Heart left ventricle (tissue), 16 donors: ENCODE data around the gene MTSS2. TPM values are rescaled to one million over a fixed set of nuclear protein-coding genes. Genes with fewer than 3 reads are reported as not detected.
"Not testable (repeated sequence)": the region's sequence is repeated elsewhere in the genome, so short reads cannot be mapped to it uniquely, and the experiment has no call there.

Source experiments
- ATAC-seq, 4 donors: fragments of 200-7000 bp; cut with Tn5 transposase; one replicate each; pipeline ENCODE4 v1.9.1; 2020 to 2022; ENCODE audit warnings: moderate library complexity in 4 of 4, mild to moderate bottlenecking in 3 of 4, moderate number of reproducible peaks in 1 of 4
- DNase-seq, 5 donors: peaks; one replicate each; pipeline ENCODE4 v3.0.0-alpha.2; 2020
- H3K27ac ChIP-seq, 12 donors: fragments of 200-600 bp; sonication (generic) in 4 of 12; one replicate each; pipeline versions ENCODE4 v1.5.0 to v1.8.0; 2016 to 2022; ENCODE audit warnings: mild to moderate bottlenecking in 2 of 12
- H3K27me3 ChIP-seq, 9 donors: fragments of 200-600 bp; sonication (generic) in 2 of 9; one replicate each; pipeline versions ENCODE4 v1.5.1 to v1.8.0; 2016 to 2022; ENCODE audit warnings: mild to moderate bottlenecking in 3 of 9
- H3K36me3 ChIP-seq, 9 donors: fragments of 200-600 bp; sonication (generic) in 2 of 9; one replicate each; pipeline versions ENCODE4 v1.5.0 to v1.8.0; 2018 to 2022; ENCODE audit warnings: mild to moderate bottlenecking in 2 of 9
- H3K4me1 ChIP-seq, 12 donors: fragments of 200-600 bp; sonication (generic) in 4 of 12; one replicate each; pipeline versions ENCODE4 v1.5.0 to v1.8.0; 2016 to 2022; ENCODE audit warnings: mild to moderate bottlenecking in 3 of 12
- H3K4me3 ChIP-seq, 12 donors: fragments of 200-600 bp; sonication (generic) in 4 of 12; one replicate each; pipeline versions ENCODE4 v1.5.0 to v1.8.0; 2017 to 2022; ENCODE audit warnings: mild to moderate bottlenecking in 9 of 12, moderate library complexity in 4 of 12
- H3K9me3 ChIP-seq, 12 donors: fragments of 200-600 bp; sonication (generic) in 4 of 12; one replicate each; pipeline versions ENCODE4 v1.5.0 to v1.8.0; 2016 to 2022; ENCODE audit warnings: mild to moderate bottlenecking in 1 of 12
- CTCF ChIP-seq, 12 donors: fragments of 200-600 bp; sonication (generic) in 4 of 12; IDR thresholded peaks; one replicate each; pipeline versions ENCODE4 v1.5.0 to v1.8.0; 2018 to 2022; ENCODE audit warnings: antibody characterized with exemption in 12 of 12, mild to moderate bottlenecking in 5 of 12
- POLR2A ChIP-seq, 2 donors: fragments of 450-650 bp; IDR thresholded peaks; one replicate each; pipeline ENCODE4 v1.6.1; 2017; ENCODE audit warnings: antibody characterized with exemption in 2 of 2, mild to moderate bottlenecking in 2 of 2, moderate library complexity in 2 of 2
- WGBS, 4 donors: extraction: QIAGEN DNeasy Blood & Tissue Kit in 2 of 4; methylation state at CpG; one replicate each; pipeline versions ENCODE4 v1.1.5 to v1.1.7; 2013 to 2018; 5-methylcytosine and 5-hydroxymethylcytosine counted together
- intact Hi-C, 10 donors: fragments of 100-400 bp; cut with DNase I; formaldehyde crosslinking; loops; one replicate each; pipeline versions ENCODE4 v1.11.1 to v1.14.2; 2022
- polyA plus RNA-seq, 2 donors: library from polyadenylated mRNA; stranded (reverse); fragments of 200-250 nt; gene quantifications; one replicate each; pipeline ENCODE4 v1.2.3, GENCODE V29; 2013
- total RNA-seq, 9 donors: library from RNA; depleted of rRNA in 2 of 9; stranded (reverse); fragments of >200 nt in 2 of 9; fragmentation: NEBNext Ultra II Directional in 3 of 9; extraction: Animal tissue kit (Norgen Biotek cat#: 25700) in 3 of 9; gene quantifications; one replicate each; pipeline versions ENCODE4 v1.1.0 to v1.2.4, GENCODE V29; 2016 to 2023
- donor health status: ischemic (EF 13 %, LVEDD 7.1; RV severe dilation, severe dysfunction).
- donor health status: healthy with polysubstance abuse.
- donor health status: DM: no; HTN: yes; CAD: no.
- donor health status: DM: no; HTN: no; CAD: no.
- donor health status: ischemic (EF 25% LVEDD 6.9; RV normal size, moderate dysfunction).
- donor health status: ischemic (EF 25% LVEDD 5.7; RV mildly dilated, moderate dysfunction).
- donor health status: healthy.
- donor health status: DM: yes; HTN: yes; CAD: no.
- donor health status: ischemic (EF 35%, LVEDD 5.7; RV mildly dilated, moderate dysfunction).
- donor health status: nonischemic (EF 11% LVEDD 7.7; RV severe dilation, severe dysfunction).
- donor health status: DM: yes; HTN: yes; CAD: no.
- donor health status: PGD.
- donor health status: ischemic (EF 29% LVEDD 5.4; RV normal size, mild dysfunction).
- donor health status: nonischemic (EF 23%, LVEDD 6.1; RV moderate dilation, normal function).

Gene MTSS2
- total and polyA plus RNA-seq, 11 donors = 51.9 to 97.1 (median 72.2) TPM

DNA sequence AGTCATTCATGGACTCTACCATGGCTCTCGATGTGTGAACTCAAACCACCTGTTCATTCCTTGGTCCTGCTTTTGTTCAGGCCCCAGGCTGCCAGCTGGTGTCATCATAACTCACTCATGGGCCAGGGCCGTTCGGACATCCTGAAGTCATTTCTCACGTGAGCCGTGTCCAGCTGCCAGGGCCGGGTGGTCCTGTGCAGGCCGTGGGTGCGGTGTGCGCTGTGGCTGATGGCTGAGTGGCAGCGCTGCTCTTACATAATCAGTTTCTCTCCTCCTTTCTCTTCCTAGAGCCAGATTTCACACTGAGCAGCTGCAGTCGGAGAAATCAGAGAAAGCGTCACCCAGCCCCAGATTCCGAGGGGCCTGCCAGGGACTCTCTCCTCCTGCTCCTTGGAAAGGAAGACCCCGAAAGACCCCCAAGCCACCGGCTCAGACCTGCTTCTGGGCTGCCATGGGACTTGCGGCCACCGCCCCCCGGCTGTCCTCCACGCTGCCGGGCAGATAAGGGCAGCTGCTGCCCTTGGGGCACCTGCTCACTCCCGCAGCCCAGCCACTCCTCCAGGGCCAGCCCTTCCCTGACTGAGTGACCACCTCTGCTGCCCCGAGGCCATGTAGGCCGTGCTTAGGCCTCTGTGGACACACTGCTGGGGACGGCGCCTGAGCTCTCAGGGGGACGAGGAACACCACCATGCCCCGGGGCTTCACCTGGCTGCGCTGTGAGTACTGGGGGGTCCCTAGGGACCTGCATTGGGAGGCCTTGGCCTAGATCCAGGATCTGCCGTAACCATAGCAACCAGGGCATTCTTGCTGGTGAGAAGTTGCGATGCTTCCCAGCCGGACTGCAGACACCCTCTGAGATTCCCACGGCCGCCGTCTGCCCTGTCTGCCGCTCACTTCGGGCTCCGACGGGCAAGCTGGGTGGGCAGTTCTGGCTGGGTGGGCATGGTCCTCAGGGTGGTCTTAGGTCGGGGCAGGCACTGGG is 39.3 kb downstream of the MTSS2 start, which contains the start of gene IL34:
TSS of gene IL34 (plus strand) at position 300 of the 982 bp plus-strand sequence. CDS start at position 689, 389 bp downstream.
- TF ChIP-seq CTCF (IDR thresholded peaks at IDR 0.05) (no peak), POLR2A (IDR thresholded peaks at IDR 0.05) (no peak)
- Histone ChIP-seq H3K9me3 (no peaks in the 10 kb centered on the region), H3K36me3 (no peaks in the 10 kb centered on the region), H3K4me3 (peak within 1 kb of the TSS in 7 of 12 donors; percentile 7 to 48 (median 16)), H3K27me3 (no peaks in the 10 kb centered on the region), H3K4me1 (peaks cover 0 to 15% (median 2%) of the 10 kb centered on the region in 12 donors), H3K27ac (peak within 1 kb of the TSS in 5 of 12 donors; percentile 33 to 66 (median 58))
- ATAC-seq (peak in 3 of 4 donors; percentile 38 to 70 (median 62)), DNase-seq (peak in 1 of 5 donors; percentile 45)
- 72 to 82% (median 79%) methylated on average over 31 to 39 of the region's 39 CpGs for WGBS, 4 donors
- intact Hi-C loops = loop anchor here in 3 of 10 donors (5.0 to 10.0 kb wide), 2 partner anchors 72 to 74 kb away; no protein-coding TSS in a partner anchor

DNA sequence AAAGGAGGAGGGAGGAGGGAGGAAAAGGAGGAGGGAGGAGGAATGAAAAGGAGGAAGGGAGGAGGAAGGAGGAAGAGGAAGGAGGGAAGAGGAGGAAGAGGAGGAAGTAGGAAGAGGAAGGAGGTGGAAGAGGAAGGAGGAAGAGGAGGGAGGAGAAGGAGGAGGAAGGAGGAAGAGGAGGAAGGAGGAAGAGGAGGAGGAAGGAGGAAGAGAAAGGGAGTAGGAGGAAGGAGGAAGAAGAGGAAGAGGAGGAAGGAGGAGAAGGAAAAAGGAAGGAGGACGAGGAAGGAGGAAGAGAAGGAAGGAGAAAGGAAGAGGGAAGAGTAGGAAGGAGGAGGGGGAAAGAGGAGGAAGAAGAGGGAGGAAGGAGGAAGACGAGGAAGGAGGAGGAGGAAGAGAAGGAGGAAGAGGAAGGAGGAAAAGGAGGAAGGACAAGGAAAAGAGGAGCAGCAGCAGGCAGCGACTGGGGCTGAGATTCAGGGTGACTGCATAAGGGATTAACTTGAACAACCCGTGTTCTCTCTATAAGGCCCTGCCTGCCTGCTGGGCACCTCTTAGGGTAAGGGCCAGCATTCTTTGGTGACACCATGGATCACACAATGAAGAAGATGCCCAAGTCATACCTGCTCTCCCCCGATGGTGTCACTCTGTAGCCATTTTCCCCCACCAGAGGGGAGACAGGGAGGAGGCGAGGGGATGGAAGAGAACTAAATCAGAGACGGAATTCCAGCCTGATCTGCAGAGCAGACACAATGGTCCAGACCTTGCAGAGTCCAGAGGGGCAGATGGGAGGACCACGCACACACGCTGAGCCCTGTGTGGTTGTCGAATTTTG is 40.9 kb downstream of the MTSS2 start:
- intact Hi-C loops = loop anchor here in 3 of 10 donors (5.0 to 10.0 kb wide), 2 partner anchors 70 to 73 kb away; no protein-coding TSS in a partner anchor
- 77 to 88% (median 81%) methylated on average over 9 to 10 of the region's 10 CpGs for WGBS, 4 donors
- H3K4me1 ChIP-seq = peaks cover 0 to 17% (median 2%) of the 10 kb centered on the region in 12 donors
- no peak for ATAC-seq
- TF ChIP-seq POLR2A (IDR thresholded peaks at IDR 0.05) (no peak), CTCF (IDR thresholded peaks at IDR 0.05) (no peak)
- H3K36me3 ChIP-seq = no peaks in the 10 kb centered on the region
- no peak overlapping the region for H3K27ac ChIP-seq
- DNase-seq = no peak
- no peaks in the 10 kb centered on the region for H3K9me3 ChIP-seq
- H3K4me3 ChIP-seq = no peak overlapping the region
- no peaks in the 10 kb centered on the region for H3K27me3 ChIP-seq

DNA sequence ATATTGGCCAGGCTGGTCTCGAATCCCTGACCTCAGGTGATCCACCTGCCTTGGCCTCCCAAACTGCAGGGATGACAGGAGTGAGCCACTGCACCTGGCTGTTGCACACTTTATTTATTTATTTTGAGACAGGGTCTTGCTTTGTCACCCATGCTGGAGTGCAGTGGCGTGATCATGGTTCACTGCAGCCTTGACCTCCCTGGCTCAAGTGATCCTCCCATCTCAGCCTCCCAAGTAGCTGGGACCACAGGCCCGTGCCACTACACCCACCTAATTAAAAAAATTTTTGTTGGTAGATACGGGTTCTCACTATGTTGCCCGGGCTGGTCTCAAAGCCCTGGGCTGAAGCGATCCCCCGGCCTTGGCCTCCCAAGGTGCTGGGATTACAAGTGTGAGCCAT is 42.6 kb downstream of the MTSS2 start:
- not testable (repeated sequence) for DNase-seq
- intact Hi-C loops = loop anchor here in 2 of 10 donors (10.0 kb wide), 1 partner anchor 68 kb away; no protein-coding TSS in a partner anchor
- 80 to 95% (median 86%) methylated on average over 7 of the region's 7 CpGs for WGBS, 4 donors

GRCh38 chr16:70642633-70643032 is 43.2 kb downstream of the MTSS2 start:
- ATAC-seq (no peak), DNase-seq (no peak)
- WGBS, 4 donors = 90 to 99% (median 95%) methylated on average over 1 of the region's 1 CpG
- H3K27me3 ChIP-seq = no peaks in the 10 kb centered on the region
- no peak overlapping the region for H3K27ac ChIP-seq
- intact Hi-C loops = loop anchor here in 2 of 10 donors (10.0 kb wide), 1 partner anchor 68 kb away; no protein-coding TSS in a partner anchor
- H3K4me1 ChIP-seq = peaks cover 0 to 25% (median 4%) of the 10 kb centered on the region in 12 donors
- H3K36me3 ChIP-seq = no peaks in the 10 kb centered on the region
- no peaks in the 10 kb centered on the region for H3K9me3 ChIP-seq
- no peak overlapping the region for H3K4me3 ChIP-seq
- no peak for TF ChIP-seq CTCF (IDR thresholded peaks at IDR 0.05)
- TF ChIP-seq POLR2A (IDR thresholded peaks at IDR 0.05) = no peak

More for the DNA sequence above, 42.6 kb downstream of the MTSS2 start:
- not testable (repeated sequence) for H3K4me3 ChIP-seq, H3K36me3 ChIP-seq, H3K27me3 ChIP-seq, ATAC-seq, H3K9me3 ChIP-seq, H3K27ac ChIP-seq
- peaks cover 0 to 27% (median 4%) of the 10 kb centered on the region in 12 donors for H3K4me1 ChIP-seq
